CD4-positive, CD25-positive, alpha-beta regulatory T cell (primary cell): Measurements from ENCODE around the gene UGT1A7. TPM values are rescaled to one million over a fixed set of nuclear protein-coding genes. Genes with fewer than 3 reads are reported as not detected.
"Not testable (repeated sequence)": the region's sequence is repeated elsewhere in the genome, so short reads cannot be mapped to it uniquely, and the experiment has no call there.

Experiments used
- ATAC-seq, 2 donors: fragments of 150-1000 bp; cut with Tn5 transposase; one replicate each; pipeline ENCODE4 v1.10.0; 2021; ENCODE audit warnings: low read depth in 2 of 2, moderate number of reproducible peaks in 2 of 2, moderate library complexity in 1 of 2
- DNase-seq, 3 donors: peaks; one replicate each; pipeline versions ENCODE4 v3.0.0 to v3.0.0-alpha.2; 2012 to 2022; ENCODE audit warnings: mixed read lengths in 1 of 3
- H3K27ac ChIP-seq: one replicate; pipeline ENCODE4 v1.7.0; 2013; ENCODE audit warnings: mild to moderate bottlenecking, low read length; ENCODE audit not compliant: insufficient read depth, poor library complexity, severe bottlenecking
- H3K27me3 ChIP-seq: one replicate; pipeline ENCODE4 v1.7.0; 2013; ENCODE audit warnings: low read length; ENCODE audit not compliant: control insufficient read depth, insufficient read depth
- H3K36me3 ChIP-seq: one replicate; pipeline ENCODE4 v1.7.0; 2013; ENCODE audit warnings: mild to moderate bottlenecking, low read length, moderate library complexity; ENCODE audit not compliant: control insufficient read depth, insufficient read depth
- H3K4me1 ChIP-seq: 2 replicates; pipeline ENCODE4 v1.7.0; 2013; ENCODE audit warnings: mild to moderate bottlenecking, low read length; ENCODE audit not compliant: insufficient read depth, control insufficient read depth, poor library complexity, severe bottlenecking
- H3K4me3 ChIP-seq: one replicate; pipeline ENCODE4 v1.7.0; 2013; ENCODE audit warnings: low read depth, mild to moderate bottlenecking, low read length, moderate library complexity
- H3K9me3 ChIP-seq, 2 experiments: 1 replicate in 1 of 2; 2 replicates in 1 of 2; pipeline ENCODE4 v1.7.0; 2013; ENCODE audit warnings: low read length in 2 of 2, mild to moderate bottlenecking in 1 of 2, moderate library complexity in 1 of 2; ENCODE audit not compliant: control insufficient read depth in 2 of 2
- H3K27ac Mint-ChIP-seq, 3 donors: one replicate each; pipeline ENCODE4 v1.8.0; 2020 to 2022; ENCODE audit warnings: mild to moderate bottlenecking in 3 of 3, mixed read lengths in 3 of 3, moderate library complexity in 2 of 3
- H3K27me3 Mint-ChIP-seq: one replicate; pipeline ENCODE4 v1.8.0; 2022; ENCODE audit warnings: mild to moderate bottlenecking, mixed read lengths
- H3K36me3 Mint-ChIP-seq: one replicate; pipeline ENCODE4 v1.8.0; 2020; ENCODE audit warnings: mixed read lengths
- H3K4me1 Mint-ChIP-seq, 4 donors: one replicate each; pipeline ENCODE4 v1.8.0; 2020 to 2022; ENCODE audit warnings: mixed read lengths in 4 of 4, mild to moderate bottlenecking in 1 of 4
- H3K4me3 Mint-ChIP-seq, 4 donors: one replicate each; pipeline ENCODE4 v1.8.0; 2020 to 2022; ENCODE audit warnings: mild to moderate bottlenecking in 4 of 4, mixed read lengths in 4 of 4, moderate library complexity in 3 of 4
- H3K9me3 Mint-ChIP-seq, 7 donors: one replicate each; pipeline ENCODE4 v1.8.0; 2020 to 2022; ENCODE audit warnings: mixed read lengths in 7 of 7, mild to moderate bottlenecking in 3 of 7, moderate library complexity in 2 of 7
- polyA plus RNA-seq, 4 donors: library from polyadenylated mRNA; unstranded; fragments of 300-500 nt; fragmentation: Illumina TruSeq; gene quantifications; one replicate each; pipeline ENCODE4 v1.2.3, GENCODE V29; 2021
- total RNA-seq: library from RNA; stranded (reverse); gene quantifications from one replicate; pipeline ENCODE4 v1.2.3, GENCODE V29; 2022

UGT1A7 gene
- total and polyA plus RNA-seq, 5 donors from 2014 or later: not detected

DNA sequence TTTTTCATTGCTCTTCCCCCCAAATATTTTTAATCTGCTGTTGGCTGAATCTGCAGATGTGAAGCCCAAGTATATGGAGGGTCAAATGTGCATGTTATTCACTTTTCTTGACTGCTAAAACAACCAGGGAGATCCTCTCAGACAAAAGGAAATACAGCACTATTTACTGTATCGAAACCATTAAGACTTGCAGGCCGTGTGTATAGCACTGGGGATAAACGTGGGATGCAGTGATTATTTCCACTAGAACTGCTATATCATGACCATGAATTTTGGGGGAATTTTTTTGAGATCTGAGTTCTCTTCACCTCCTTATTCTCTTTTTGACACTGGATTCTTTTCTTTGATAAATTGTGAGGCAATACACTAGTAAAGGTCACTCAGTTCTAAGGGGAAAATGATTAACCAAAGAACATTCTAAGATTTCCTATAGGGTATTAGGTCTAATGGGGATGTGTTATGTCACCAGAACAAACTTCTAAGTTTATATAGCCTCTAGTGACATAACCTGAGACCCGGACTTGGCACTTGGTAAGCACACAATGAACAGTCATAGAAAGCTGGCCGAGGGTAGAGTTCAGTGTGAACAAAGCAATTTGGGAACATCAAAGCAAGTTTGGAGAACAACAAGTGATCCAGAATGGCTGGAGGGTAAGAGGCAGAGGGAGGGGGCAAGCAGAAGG is 63.5 kb downstream of the UGT1A7 start:
- peaks cover 0 to 5% (median 2%) of the 10 kb centered on the region in 7 donors for H3K9me3 Mint-ChIP-seq
- H3K27me3 Mint-ChIP-seq: peaks cover 11% of the 10 kb centered on the region
- Histone ChIP-seq H3K27ac (no peak overlapping the region), H3K27me3 (peaks cover 7% of the 10 kb centered on the region), H3K36me3 (no peaks in the 10 kb centered on the region), H3K4me1 (no peaks in the 10 kb centered on the region), H3K4me3 (no peak overlapping the region), H3K9me3 (no peaks in the 10 kb centered on the region)
- no peak overlapping the region for H3K27ac Mint-ChIP-seq
- no peaks in the 10 kb centered on the region for H3K4me1 Mint-ChIP-seq
- H3K36me3 Mint-ChIP-seq: no peaks in the 10 kb centered on the region
- ATAC-seq (no peak), DNase-seq (no peak)
- no peak overlapping the region for H3K4me3 Mint-ChIP-seq

DNA sequence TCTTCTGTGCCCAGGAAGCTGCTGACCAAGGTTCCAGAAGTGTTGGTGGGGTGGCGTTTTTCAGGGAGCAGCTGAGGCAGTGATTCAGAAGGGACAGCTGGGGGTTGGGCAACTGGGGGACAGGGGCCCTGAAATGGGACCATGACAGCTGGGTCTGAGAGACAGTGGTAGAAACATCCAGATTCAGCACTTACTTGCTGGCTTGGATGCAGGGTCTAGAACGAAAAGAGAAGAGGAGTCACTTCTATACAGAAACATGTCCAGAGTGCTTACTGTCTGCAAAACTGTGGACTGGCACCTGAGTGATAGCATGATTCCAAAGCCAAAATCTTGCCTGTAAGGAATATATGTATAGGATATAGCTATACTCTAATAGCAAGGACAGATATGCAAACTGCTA is 64.1 kb downstream of the UGT1A7 start:
- not testable (repeated sequence) for H3K36me3 ChIP-seq, H3K4me1 Mint-ChIP-seq

DNA sequence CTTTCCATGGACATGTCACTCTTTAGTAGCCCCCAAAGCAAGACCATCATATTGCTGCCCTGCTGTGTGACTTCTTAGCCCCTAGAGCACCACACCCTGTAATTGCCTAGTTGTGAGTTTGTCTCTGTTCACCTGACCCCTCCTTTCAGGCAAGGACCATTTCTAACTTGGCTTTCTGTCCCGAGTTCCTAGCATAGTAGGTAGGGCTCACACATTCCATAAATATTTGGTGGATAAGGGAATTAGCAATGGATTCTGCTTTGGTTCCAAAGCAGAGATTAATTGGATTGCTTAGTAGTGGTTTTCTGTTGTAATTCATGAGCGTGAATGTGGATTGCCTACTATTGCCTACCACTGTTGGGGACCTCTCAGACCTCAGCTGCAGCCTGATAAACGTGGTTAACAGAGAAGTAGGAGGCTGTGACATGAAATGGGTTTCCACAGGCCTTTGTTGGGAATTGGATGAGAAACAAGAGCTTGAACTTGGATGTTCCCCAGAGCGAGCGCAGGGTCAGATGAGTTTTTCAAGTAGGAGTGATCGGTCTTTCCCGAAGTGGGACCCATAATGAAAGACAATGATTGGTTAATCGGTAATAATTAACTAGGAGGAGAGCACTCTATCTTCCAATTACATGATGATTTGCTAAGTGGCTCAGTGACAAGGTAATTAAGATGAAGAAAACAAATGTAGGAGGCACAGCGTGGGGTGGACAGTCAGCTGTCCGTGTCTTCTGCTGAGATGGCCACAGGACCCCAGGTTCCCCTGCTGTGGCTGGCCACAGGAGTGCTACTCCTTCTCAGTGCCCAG is 65.0 kb downstream of the UGT1A7 start:
- ATAC-seq: no peak
- H3K4me3 Mint-ChIP-seq: no peak overlapping the region
- no peaks in the 10 kb centered on the region for H3K4me1 Mint-ChIP-seq
- Histone ChIP-seq H3K4me1 (no peaks in the 10 kb centered on the region), H3K36me3 (no peaks in the 10 kb centered on the region), H3K9me3 (peaks cover 4% of the 10 kb centered on the region in 2 experiments), H3K27ac (no peak overlapping the region), H3K4me3 (no peak overlapping the region), H3K27me3 (peaks cover 7% of the 10 kb centered on the region)
- H3K27me3 Mint-ChIP-seq: peaks cover 11% of the 10 kb centered on the region
- no peaks in the 10 kb centered on the region for H3K36me3 Mint-ChIP-seq
- peaks cover 0 to 17% (median 3%) of the 10 kb centered on the region in 7 donors for H3K9me3 Mint-ChIP-seq
- no peak overlapping the region for H3K27ac Mint-ChIP-seq
- no peak for DNase-seq

More for the DNA sequence above, 64.1 kb downstream of the UGT1A7 start:
- ATAC-seq, H3K4me3 Mint-ChIP-seq, H3K27ac Mint-ChIP-seq, H3K4me3 ChIP-seq, H3K9me3 Mint-ChIP-seq, H3K27ac ChIP-seq, H3K9me3 ChIP-seq, DNase-seq, H3K36me3 Mint-ChIP-seq, H3K27me3 ChIP-seq, H3K4me1 ChIP-seq: not testable (repeated sequence)
- peaks cover 11% of the 10 kb centered on the region for H3K27me3 Mint-ChIP-seq

DNA sequence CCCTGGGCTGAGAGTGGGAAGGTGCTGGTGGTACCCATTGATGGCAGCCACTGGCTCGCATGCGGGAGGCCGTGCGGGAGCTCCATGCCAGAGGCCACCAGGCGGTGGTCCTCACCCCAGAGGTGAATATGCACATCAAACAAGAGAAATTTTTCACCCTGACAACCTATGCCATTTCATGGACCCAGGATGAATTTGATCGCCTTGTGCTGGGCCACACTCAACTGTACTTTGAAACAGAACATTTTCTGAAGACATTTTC is 65.5 kb downstream of the UGT1A7 start:
- Mint-ChIP-seq H3K27ac (no peak overlapping the region), H3K27me3 (peaks cover 11% of the 10 kb centered on the region), H3K36me3 (no peaks in the 10 kb centered on the region), H3K4me3 (no peak overlapping the region), H3K9me3 (peaks cover 0 to 19% (median 3%) of the 10 kb centered on the region in 7 donors), H3K4me1 (no peaks in the 10 kb centered on the region)
- DNase-seq: no peak
- no peak overlapping the region for H3K4me3 ChIP-seq
- H3K9me3 ChIP-seq: peaks cover 4% of the 10 kb centered on the region in 2 experiments
- peaks cover 7% of the 10 kb centered on the region for H3K27me3 ChIP-seq
- no peaks in the 10 kb centered on the region for H3K4me1 ChIP-seq
- no peak for ATAC-seq
- H3K27ac ChIP-seq: no peak overlapping the region
- no peaks in the 10 kb centered on the region for H3K36me3 ChIP-seq

DNA sequence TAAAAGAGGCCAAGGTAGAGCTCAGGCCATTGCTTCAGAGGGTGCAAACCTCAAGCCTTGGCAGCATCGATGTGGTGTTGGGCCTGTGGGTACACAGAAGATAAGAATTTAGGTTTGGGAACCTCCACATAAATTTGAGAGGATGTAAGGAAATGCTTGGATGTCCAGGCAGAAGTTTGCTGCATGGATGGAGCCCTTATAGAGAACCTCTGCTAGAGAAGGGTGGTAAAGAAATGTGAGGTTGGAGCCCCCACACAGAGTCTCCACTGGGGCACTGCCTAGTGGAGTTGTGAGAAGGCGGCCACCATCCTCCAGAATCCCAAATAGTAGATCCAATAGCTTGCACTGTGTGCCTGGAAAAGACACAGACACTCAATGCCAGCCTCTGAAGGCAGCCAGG is 69.0 kb downstream of the UGT1A7 start:
- DNase-seq, H3K4me1 ChIP-seq, H3K27me3 Mint-ChIP-seq, H3K27ac ChIP-seq, H3K36me3 Mint-ChIP-seq, H3K36me3 ChIP-seq, ATAC-seq, H3K4me3 ChIP-seq, H3K27ac Mint-ChIP-seq, H3K4me3 Mint-ChIP-seq, H3K4me1 Mint-ChIP-seq, H3K9me3 ChIP-seq, H3K27me3 ChIP-seq: not testable (repeated sequence)
- peaks cover 0 to 19% (median 3%) of the 10 kb centered on the region in 7 donors for H3K9me3 Mint-ChIP-seq

DNA sequence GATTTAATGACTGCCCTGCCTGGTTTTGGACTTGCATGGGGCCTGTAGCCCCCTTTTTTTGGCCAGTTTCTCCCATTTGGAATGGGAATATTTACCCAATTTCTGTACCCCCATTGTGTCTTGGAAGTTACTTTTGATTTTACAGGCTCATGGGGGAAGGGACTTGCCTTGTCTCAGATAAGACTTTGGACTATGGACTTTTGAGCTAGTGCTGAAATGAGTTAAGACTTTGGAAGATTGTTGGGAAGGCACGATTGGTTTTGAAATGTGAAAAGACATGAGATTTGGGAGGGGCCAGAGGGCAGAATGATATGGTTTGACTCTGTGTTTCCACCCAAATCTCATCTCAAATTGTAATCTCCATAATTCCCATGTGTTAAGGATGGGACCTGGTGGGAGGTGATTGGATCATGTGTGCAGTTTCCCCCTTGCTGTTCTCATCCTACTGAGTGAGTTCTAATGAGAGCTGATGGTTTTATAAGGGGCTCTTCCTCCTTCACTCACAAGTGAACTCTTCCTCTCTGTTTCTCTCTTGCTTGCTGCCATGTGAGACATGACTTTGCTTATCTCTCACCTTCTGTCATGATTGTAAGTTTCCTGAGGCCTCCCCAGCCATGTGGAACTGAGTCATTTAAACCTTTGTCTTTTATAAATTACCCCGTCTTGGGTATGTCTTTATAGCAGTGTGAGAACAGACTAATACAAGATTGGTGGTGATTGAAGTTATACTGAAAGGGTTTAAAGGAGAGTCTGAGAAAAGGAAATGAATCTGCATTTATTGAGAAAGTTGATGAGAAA is 69.7 kb downstream of the UGT1A7 start:
- not testable (repeated sequence) for DNase-seq, H3K9me3 ChIP-seq, H3K27ac ChIP-seq, H3K36me3 Mint-ChIP-seq, H3K27me3 Mint-ChIP-seq, H3K36me3 ChIP-seq, H3K4me3 Mint-ChIP-seq, H3K4me3 ChIP-seq, H3K27me3 ChIP-seq, ATAC-seq, H3K4me1 Mint-ChIP-seq, H3K27ac Mint-ChIP-seq, H3K4me1 ChIP-seq
- peaks cover 0 to 19% (median 3%) of the 10 kb centered on the region in 7 donors for H3K9me3 Mint-ChIP-seq

DNA sequence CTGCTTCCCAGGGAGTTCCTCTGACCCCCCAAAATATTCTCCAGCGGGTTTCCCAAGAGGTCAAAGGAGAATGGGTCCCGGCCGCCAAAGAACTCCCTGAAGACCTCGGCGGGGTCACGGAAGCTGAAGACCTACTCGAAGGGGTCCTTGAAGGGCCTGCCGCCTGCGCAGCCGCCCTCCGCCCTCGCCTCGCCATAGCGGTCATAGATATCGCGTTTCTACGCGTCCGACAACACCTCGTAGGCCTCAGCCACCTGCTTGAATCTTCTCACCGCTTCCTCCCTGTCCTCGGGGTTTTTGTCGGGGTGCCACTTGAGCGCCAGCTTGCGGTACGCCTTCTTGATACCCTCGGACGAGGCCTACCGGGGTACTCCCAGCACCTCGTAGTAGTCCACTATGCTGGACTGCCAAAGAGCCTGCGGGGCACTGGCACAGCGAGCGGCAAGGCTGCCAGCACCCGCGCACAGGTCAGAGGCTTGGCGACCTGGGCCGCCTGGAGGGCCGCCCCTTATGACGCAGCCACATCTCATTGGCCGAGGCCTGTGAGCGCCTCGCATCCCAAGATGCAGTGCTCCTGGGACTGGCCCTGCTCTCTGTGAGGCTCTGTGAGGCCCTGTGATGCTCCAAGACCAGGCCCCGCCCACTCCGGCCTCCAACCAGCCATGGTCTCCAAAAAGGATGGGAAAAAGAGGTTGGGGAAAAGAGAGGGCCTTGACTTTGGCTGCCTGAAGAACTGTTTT is 73.3 kb downstream of the UGT1A7 start:
- no peaks in the 10 kb centered on the region for H3K4me1 ChIP-seq
- H3K4me1 Mint-ChIP-seq: no peaks in the 10 kb centered on the region
- H3K9me3 ChIP-seq: peaks cover 4% of the 10 kb centered on the region in 2 experiments
- no peaks in the 10 kb centered on the region for H3K36me3 ChIP-seq
- H3K4me3 Mint-ChIP-seq: no peak overlapping the region
- H3K27me3 ChIP-seq: no peaks in the 10 kb centered on the region
- peaks cover 8% of the 10 kb centered on the region for H3K27me3 Mint-ChIP-seq
- H3K27ac Mint-ChIP-seq: no peak overlapping the region
- peaks cover 0 to 15% (median 2%) of the 10 kb centered on the region in 7 donors for H3K9me3 Mint-ChIP-seq
- ATAC-seq (no peak), DNase-seq (no peak)
- no peak overlapping the region for H3K27ac ChIP-seq
- H3K4me3 ChIP-seq: no peak overlapping the region
- H3K36me3 Mint-ChIP-seq: no peaks in the 10 kb centered on the region
